ENCODE results near the gene LPP.
A peak's percentile ranks its signal among the peaks of the same experiment; 100 is the strongest.

The LPP gene

DNA sequence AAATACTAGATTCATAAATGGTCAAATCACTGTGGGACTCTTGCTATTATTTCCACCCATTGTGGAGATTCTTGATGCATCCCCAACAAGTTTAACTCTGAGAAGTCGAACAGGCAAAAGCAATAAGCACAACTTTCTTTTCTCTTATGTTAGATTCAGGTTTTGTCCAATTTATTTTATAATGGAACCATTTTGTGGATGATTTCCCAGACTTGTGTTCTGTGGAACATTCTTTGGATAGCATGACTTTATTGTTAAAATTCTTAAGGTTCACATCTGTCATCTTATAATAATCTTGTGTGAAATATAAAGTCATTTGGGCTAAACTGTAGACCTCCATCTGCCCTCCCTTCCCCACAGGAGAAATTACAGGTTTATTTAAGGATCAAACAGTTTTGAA lies 213.7 kb downstream of the LPP start:
- Histone ChIP-seq H3K79me2 (ENCODE audit: control insufficient read depth, low read length) (peaks cover 55% of the 10 kb centered on the region), H4K20me1 (ENCODE audit: control insufficient read depth, insufficient read depth, low read depth, low read length) (no peaks in the 10 kb centered on the region), H3K4me3 (ENCODE audit: low read length) (no peak overlapping the region), H3K4me2 (ENCODE audit: low read length) (peak overlapping the region; percentile 75; the same call in 1 of the 2 replicates), H3K4me1 (ENCODE audit: control insufficient read depth, low read length) (peaks cover 77% of the 10 kb centered on the region), H3K27me3 (ENCODE audit: control insufficient read depth, low read length) (no peaks in the 10 kb centered on the region), H3K9me2 (replicated peaks; ENCODE audit: control insufficient read depth, low read length) (no peaks in the 10 kb centered on the region), H3K9me3 (ENCODE audit: control insufficient read depth, insufficient read depth, low read length) (no peaks in the 10 kb centered on the region), H3K27ac (ENCODE audit: low read depth, low read length) (no peak overlapping the region), H3F3A (ENCODE audit: control insufficient read depth, insufficient read depth) (peaks cover 7% of the 10 kb centered on the region; the same call in 1 of the 2 replicates), H3K36me3 (ENCODE audit: control insufficient read depth, low read length) (peaks cover 4% of the 10 kb centered on the region)
- TF ChIP-seq, protein P1, sequence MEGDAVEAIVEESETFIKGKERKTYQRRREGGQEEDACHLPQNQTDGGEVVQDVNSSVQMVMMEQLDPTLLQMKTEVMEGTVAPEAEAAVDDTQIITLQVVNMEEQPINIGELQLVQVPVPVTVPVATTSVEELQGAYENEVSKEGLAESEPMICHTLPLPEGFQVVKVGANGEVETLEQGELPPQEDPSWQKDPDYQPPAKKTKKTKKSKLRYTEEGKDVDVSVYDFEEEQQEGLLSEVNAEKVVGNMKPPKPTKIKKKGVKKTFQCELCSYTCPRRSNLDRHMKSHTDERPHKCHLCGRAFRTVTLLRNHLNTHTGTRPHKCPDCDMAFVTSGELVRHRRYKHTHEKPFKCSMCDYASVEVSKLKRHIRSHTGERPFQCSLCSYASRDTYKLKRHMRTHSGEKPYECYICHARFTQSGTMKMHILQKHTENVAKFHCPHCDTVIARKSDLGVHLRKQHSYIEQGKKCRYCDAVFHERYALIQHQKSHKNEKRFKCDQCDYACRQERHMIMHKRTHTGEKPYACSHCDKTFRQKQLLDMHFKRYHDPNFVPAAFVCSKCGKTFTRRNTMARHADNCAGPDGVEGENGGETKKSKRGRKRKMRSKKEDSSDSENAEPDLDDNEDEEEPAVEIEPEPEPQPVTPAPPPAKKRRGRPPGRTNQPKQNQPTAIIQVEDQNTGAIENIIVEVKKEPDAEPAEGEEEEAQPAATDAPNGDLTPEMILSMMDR (IDR thresholded peaks at IDR 0.05; ENCODE audit: low read depth, low read length, poor library complexity, severe bottlenecking) = no peak

DNA sequence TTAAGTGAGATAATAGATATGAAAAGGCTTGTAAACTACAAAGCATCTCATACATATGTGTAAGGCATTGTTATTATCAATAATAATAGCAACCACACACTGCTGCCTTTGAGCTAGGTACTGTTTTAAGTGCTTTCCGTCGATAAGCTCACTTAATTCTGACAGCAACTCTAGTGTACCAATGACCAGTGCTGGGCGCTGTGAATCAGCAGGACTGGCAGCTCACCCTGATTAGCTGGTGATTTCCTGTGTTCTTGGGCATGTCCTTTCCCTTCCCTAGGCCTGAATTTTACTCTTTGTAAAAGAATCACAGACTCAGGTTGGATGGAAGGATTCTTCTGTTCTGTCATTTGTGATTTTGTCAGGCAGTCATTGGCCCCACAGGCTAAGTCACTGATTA lies 215.6 kb downstream of the LPP start:
- peaks cover 4% of the 10 kb centered on the region for H3K36me3 ChIP-seq (ENCODE audit: control insufficient read depth, low read length)
- H3K9me2 ChIP-seq (replicated peaks; ENCODE audit: control insufficient read depth, low read length) = no peaks in the 10 kb centered on the region
- no peak overlapping the region for H3K27ac ChIP-seq (ENCODE audit: low read depth, low read length)
- TF ChIP-seq, protein P1 (IDR thresholded peaks at IDR 0.05; ENCODE audit: low read depth, low read length, poor library complexity, severe bottlenecking) = no peak
- no peak for TF ChIP-seq EZH2phosphoT487 (IDR thresholded peaks at IDR 0.05; ENCODE audit: borderline replicate concordance, low read length)
- peaks cover 5% of the 10 kb centered on the region; the same call in 1 of the 2 replicates for H3F3A ChIP-seq (ENCODE audit: control insufficient read depth, insufficient read depth)
- H3K9me3 ChIP-seq (ENCODE audit: control insufficient read depth, insufficient read depth, low read length) = no peaks in the 10 kb centered on the region
- peaks cover 58% of the 10 kb centered on the region for H3K4me1 ChIP-seq (ENCODE audit: control insufficient read depth, low read length)
- H3K27me3 ChIP-seq (ENCODE audit: control insufficient read depth, low read length) = no peaks in the 10 kb centered on the region
- H4K20me1 ChIP-seq (ENCODE audit: control insufficient read depth, insufficient read depth, low read depth, low read length) = no peaks in the 10 kb centered on the region
- H3K4me3 ChIP-seq (ENCODE audit: low read length) = no peak overlapping the region
- no peak overlapping the region for H3K4me2 ChIP-seq (ENCODE audit: low read length)
- H3K79me2 ChIP-seq (ENCODE audit: control insufficient read depth, low read length) = peaks cover 43% of the 10 kb centered on the region

DNA sequence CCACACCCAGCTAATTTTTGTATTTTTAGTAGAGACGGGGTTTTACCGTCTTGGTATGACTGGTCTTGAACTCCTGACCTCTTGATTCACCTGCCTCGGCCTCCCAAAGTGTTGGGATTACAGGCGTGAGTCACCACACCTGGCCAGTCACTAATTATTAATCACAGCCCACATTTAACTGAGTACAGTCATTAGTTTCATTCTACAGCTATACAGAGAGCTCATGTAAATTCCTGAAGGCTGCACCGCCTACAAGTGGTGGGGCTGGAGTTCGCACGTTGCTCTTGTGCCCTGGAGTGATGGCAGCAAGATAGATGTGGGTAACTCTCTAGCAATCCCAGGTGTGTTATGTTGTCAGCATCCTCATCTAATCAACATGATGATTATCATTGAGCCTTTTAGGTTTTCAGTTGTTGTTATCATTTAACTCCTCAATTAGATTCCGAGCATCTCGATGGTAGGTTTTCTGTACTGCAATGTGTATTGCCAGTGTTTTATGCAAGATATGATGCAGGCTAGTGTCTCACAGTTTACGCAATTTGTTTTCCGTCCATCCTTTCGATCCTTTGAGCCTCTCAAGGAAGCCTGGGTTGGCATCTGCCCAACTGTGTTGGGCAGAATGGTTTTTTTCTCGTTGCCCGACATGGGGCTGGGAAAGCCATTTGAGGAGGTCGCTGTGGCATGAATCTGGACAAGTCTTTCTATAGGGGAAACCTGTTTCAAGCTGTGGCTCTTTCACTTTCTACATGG lies 216.3 kb downstream of the LPP start:
- no peaks in the 10 kb centered on the region for H4K20me1 ChIP-seq (ENCODE audit: control insufficient read depth, insufficient read depth, low read depth, low read length)
- H3K9me3 ChIP-seq (ENCODE audit: control insufficient read depth, insufficient read depth, low read length) = no peaks in the 10 kb centered on the region
- peaks cover 36% of the 10 kb centered on the region for H3K79me2 ChIP-seq (ENCODE audit: control insufficient read depth, low read length)
- H3K27ac ChIP-seq (ENCODE audit: low read depth, low read length) = no peak overlapping the region
- peaks cover 5% of the 10 kb centered on the region; the same call in 1 of the 2 replicates for H3F3A ChIP-seq (ENCODE audit: control insufficient read depth, insufficient read depth)
- H3K27me3 ChIP-seq (ENCODE audit: control insufficient read depth, low read length) = no peaks in the 10 kb centered on the region
- peaks cover 51% of the 10 kb centered on the region for H3K4me1 ChIP-seq (ENCODE audit: control insufficient read depth, low read length)
- no peak for TF ChIP-seq EZH2phosphoT487 (IDR thresholded peaks at IDR 0.05; ENCODE audit: borderline replicate concordance, low read length)
- TF ChIP-seq, protein P1 (IDR thresholded peaks at IDR 0.05; ENCODE audit: low read depth, low read length, poor library complexity, severe bottlenecking) = peak; percentile 24
- H3K36me3 ChIP-seq (ENCODE audit: control insufficient read depth, low read length) = peaks cover 4% of the 10 kb centered on the region; the same call in 1 of the 2 replicates
- H3K4me2 ChIP-seq (ENCODE audit: low read length) = no peak overlapping the region
- H3K9me2 ChIP-seq (replicated peaks; ENCODE audit: control insufficient read depth, low read length) = no peaks in the 10 kb centered on the region
- no peak overlapping the region for H3K4me3 ChIP-seq (ENCODE audit: low read length)
